SK-MEL-5 (cell line): ENCODE data around the gene ZNF532. TPM values are rescaled to one million over a fixed set of nuclear protein-coding genes. Genes with fewer than 3 reads are reported as not detected.
"Not testable (repeated sequence)": the region's sequence is repeated elsewhere in the genome, so short reads cannot be mapped to it uniquely, and the experiment has no call there.

ENCODE experiments used
- DNase-seq: peaks from one replicate; pipeline ENCODE4 v3.0.0-alpha.2; 2016; ENCODE audit warnings: low read depth, low spot score
- in situ Hi-C: cut with HindIII; loops from 2 replicates; pipeline ENCODE4 v1.10.0; 2016; ENCODE audit warnings: low sequenced_read_pairs, high pct_unique_total_duplicates, low pct_unique_long_range_greater_than_20kb
- total RNA-seq: library from RNA; depleted of rRNA; stranded (reverse); fragments of >200 nt; shearing (Covaris generic); gene quantifications from 2 replicates; pipeline ENCODE4 v1.2.3, GENCODE V29; 2014

ZNF532 gene
- total RNA-seq, 1 experiment from 2014 or later = 7.3 TPM

GRCh38 chr18:58915006-58915799 is 50.5 kb downstream of the ZNF532 start:
- DNase-seq = no peak

GRCh38 chr18:58915995-58916394 is 51.3 kb downstream of the ZNF532 start:
- no peak for DNase-seq
- in situ Hi-C loops = no loop called here

More at GRCh38 chr18:58915006-58915799, 50.5 kb downstream of the ZNF532 start:
- in situ Hi-C loops = no loop called here

DNA sequence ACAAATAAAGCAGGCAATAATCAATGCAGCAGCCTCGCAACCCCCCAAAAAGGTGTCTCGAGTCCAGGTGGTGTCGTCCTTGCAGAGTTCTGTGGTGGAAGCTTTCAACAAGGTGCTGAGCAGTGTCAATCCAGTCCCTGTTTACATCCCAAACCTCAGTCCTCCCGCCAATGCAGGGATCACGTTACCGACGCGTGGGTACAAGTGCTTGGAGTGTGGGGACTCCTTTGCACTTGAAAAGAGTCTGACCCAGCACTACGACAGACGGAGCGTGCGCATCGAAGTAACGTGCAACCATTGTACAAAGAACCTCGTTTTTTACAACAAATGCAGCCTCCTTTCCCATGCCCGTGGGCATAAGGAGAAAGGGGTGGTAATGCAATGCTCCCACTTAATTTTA is 55.3 kb downstream of the ZNF532 start:
- DNase-seq, in situ Hi-C loops: not testable (repeated sequence)

GRCh38 chr18:58922995-58923394 is 58.3 kb downstream of the ZNF532 start:
- in situ Hi-C loops = no loop called here
- DNase-seq = no peak

DNA sequence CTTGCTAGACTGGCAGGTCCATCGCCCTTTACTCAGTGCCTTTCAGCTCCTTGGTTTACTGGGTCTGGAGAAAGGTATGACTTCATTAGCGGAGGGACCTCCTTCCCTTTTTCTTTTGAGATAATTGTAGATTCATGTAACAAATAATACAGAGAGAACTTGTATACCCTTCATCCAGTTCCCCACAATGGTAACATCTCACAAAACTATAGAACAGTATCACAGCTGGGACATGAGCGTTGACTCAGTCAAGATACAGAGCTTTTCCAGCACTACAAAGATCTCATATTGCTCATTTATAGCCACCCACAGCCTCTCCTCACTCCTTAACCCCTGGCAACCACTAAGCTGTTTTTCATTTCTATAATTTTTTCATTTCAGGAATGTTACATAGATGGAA is 59.8 kb downstream of the ZNF532 start:
- no peak for DNase-seq
- in situ Hi-C loops = no loop called here

DNA sequence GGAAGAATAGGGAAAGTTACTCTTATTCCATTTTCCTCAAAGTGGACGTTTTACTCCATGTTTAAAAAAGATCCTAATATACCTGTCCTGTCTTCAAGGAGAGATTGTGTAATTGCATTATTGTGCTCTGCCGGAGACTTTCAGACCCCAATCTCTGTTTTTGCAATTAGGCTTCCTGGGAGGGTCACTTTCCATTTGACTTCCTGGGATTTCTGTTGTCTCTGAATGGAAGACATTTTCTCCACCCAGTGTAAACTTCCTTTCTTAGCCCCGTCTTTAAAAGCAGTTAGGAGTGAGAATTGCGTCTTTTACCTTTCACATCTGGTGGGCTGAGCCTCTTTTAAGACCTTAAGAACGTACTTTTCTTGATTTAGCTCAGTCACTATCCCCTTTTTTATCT is 63.0 kb downstream of the ZNF532 start:
- DNase-seq = no peak
- in situ Hi-C loops = no loop called here

- no peak for DNase-seq
- in situ Hi-C loops = no loop called here
Observed at GRCh38 chr18:58928386-58928785, 63.7 kb downstream of the ZNF532 start.

- in situ Hi-C loops = no loop called here
- DNase-seq = no peak
Observed at GRCh38 chr18:58929206-58929605, 64.5 kb downstream of the ZNF532 start.

GRCh38 chr18:58934356-58934755 is 69.7 kb downstream of the ZNF532 start:
- no peak for DNase-seq
- in situ Hi-C loops = no loop called here

DNA sequence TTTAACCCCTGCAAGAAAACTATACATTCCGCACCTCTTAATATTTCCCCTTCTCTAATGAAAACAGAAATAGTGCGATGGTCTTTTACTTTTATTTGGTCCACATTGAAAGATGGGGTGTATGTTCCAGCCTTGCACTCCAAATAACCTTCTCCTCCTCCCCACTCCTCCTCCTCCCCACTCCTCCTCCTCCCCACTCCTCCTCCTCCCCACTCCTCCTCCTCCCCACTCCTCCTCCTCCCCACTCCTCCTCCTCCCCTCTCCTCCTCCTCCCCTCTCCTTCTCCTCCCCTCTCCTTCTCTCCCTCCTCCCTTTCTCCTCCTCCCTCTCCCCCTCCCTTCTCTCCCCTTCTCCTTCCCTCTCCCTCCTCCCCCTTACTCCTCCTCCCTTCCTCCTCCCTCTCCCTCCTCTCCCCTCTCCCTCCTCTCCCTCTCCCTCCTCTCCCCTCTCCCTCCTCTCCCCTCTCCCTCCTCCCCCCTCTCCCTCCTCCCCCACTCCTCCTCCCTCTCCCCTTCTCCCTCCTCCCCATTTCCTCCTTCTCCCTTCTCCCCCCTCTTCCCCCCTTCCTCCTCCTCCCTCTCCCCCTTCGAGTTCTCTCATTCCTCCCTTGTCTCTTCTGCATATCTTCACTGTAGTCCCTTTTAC is 70.4 kb downstream of the ZNF532 start:
- no peak for DNase-seq
- in situ Hi-C loops = no loop called here

DNA sequence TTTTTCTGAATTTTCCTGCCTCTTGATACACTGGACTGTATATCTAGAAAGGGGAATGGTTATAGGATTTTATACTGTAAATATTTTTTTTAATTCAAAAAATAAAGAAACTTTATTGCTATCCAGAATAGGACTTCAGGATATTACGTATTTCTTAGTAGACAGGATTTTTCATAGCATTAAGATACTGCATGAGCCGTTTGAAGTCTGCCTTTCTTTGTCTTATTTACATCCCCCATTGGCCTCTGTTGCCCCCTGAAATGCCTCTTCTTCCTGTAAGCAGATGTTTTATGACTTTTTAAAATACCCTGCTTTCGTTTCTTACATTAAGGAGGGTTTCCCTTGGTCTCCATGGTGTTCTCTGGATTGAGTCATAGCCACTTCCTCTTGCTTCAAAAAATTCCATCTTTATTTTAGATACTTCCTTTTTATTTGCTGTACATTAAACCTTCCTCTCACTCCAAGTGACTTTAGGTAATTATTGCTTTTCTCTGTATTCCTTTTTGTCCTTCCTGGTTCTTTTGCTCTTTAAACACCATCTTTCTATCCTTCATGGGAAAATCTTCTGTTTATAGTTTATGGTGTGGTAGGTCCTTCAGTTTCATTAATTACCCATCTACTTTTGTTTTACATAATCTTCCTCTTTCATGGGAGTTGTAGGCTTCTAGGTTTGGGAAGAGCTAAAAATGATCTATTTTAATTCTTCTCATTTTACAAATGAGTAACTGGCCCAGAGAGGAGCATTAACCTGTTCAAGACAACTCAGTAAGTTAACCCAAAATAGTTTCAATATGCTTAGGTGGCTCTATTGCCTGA is 72.6 kb downstream of the ZNF532 start:
- in situ Hi-C loops = no loop called here
- DNase-seq = no peak

DNA sequence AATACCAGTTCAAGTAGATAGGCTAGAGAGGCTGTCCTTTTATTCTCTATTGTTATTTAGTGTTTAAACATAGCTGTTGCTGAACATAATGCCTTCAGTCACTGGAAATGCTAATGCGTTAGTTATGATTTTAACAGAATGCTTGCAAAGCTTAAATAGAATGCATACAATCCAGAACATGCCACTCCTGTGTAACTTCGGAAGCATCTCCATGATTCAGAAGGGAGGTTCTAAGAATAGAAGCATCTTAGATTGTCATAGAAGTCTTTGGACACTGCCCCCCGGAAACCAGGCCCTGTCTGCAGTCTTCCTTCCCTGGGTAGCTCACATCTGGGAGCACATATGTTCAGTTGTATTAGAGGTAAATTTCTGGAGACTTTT is 73.2 kb downstream of the ZNF532 start:
- in situ Hi-C loops = no loop called here
- no peak for DNase-seq

DNA sequence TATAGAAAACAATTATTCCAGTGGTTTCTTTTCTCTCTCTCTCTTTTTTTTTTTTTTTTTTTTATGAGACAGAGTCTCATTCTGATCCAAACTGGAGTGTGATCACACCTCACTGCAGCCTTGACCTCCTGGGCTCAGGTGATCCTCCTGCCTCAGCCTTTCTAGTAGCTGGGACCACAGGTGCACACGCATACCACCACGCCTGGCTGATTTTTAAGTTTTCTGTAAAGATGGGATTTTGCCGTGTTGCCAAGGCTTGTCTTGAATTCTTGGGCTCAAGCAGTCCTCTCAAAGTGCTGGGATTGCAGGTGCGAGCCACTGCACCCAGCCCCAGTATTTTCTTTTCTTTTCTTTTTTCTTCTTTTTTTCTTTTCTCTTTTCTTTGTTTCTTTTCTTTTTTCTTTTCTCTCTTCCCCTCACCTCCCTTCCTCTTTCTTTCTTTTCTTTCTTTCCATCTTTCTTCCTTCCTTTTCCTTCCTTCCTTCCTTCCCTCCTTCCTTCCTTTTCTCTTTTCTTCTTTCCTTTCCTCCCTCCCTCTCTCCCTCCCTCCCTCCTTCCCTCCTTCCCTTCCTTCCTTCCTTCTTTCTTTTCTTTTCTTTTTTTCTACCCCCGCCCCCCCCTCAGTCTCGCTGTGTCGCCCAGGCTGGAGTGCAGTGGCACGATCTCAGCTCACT is 76.9 kb downstream of the ZNF532 start:
- in situ Hi-C loops = no loop called here

DNA sequence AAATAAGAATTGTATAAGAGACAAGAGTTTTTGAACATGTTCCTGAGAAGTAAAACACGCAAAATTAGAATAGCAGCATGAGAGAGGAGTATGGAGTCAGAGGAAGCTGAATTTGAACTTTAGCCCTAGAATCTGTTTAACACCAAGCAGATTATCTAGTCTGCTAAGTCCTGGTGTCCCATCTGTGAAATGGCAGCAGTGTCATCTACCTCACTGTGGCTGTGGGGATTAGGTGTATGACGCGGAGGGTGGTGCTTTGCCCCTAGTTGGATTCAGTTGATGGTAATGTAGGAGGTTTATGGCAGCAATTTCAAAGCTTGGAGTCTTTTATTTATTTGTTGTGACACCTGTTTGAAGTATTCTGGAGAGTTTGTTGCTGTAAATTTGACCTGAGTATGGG is 79.2 kb downstream of the ZNF532 start:
- in situ Hi-C loops = no loop called here
- DNase-seq = no peak

More for the DNA sequence above, 76.9 kb downstream of the ZNF532 start:
- DNase-seq = no peak

- in situ Hi-C loops = no loop called here
- no peak for DNase-seq
Observed at GRCh38 chr18:58947136-58947732, 82.6 kb downstream of the ZNF532 start.

- DNase-seq = no peak
- in situ Hi-C loops = no loop called here
Observed at GRCh38 chr18:58949031-58949430, 84.4 kb downstream of the ZNF532 start.

GRCh38 chr18:58951986-58952702 is 87.5 kb downstream of the ZNF532 start:
- in situ Hi-C loops = no loop called here

More at GRCh38 chr18:58951986-58952702, 87.5 kb downstream of the ZNF532 start:
- DNase-seq = no peak
